Measurements from ENCODE around the gene ZC3H18.

GRCh38 chr16:88569614-88569984 lies 604 bp upstream of the ZC3H18 start:
- no peak for TF ChIP-seq EZH2 (IDR thresholded peaks at IDR 0.05)
- no peak for TF ChIP-seq FOXP2 (optimal IDR thresholded peaks at IDR 0.05; ENCODE audit: control extremely low read depth, extremely low read length, insufficient read depth)
